Measurements from ENCODE around the gene RAP1GAP2.

RAP1GAP2 gene

GRCh38 chr17:2798188-2798587 lies 1.9 kb downstream of the RAP1GAP2 start:
- no peak for DNase-seq (ENCODE audit: low spot score)
- TF ChIP-seq CTCF (IDR thresholded peaks at IDR 0.05): no peak
- no peak overlapping the region for H3K4me3 ChIP-seq
- no peak overlapping the region for H3K27ac ChIP-seq

GRCh38 chr17:2798678-2799077 lies 2.4 kb downstream of the RAP1GAP2 start:
- TF ChIP-seq CTCF (IDR thresholded peaks at IDR 0.05): no peak
- Histone ChIP-seq H3K4me3 (no peak overlapping the region), H3K27ac (no peak overlapping the region)
- DNase-seq (ENCODE audit: low spot score): no peak

GRCh38 chr17:2799653-2800052 lies 3.4 kb downstream of the RAP1GAP2 start:
- no peak for DNase-seq (ENCODE audit: low spot score)
- H3K27ac ChIP-seq: no peak overlapping the region
- TF ChIP-seq CTCF (IDR thresholded peaks at IDR 0.05): no peak
- no peak overlapping the region for H3K4me3 ChIP-seq

- DNase-seq (ENCODE audit: low spot score): no peak
- TF ChIP-seq CTCF (IDR thresholded peaks at IDR 0.05): no peak
- Histone ChIP-seq H3K27ac (no peak overlapping the region), H3K4me3 (no peak overlapping the region)
Observed at GRCh38 chr17:2800367-2800766, 4.1 kb downstream of the RAP1GAP2 start.

GRCh38 chr17:2801841-2802240 lies 5.6 kb downstream of the RAP1GAP2 start:
- no peak for TF ChIP-seq CTCF (IDR thresholded peaks at IDR 0.05)
- DNase-seq (ENCODE audit: low spot score): no peak
- Histone ChIP-seq H3K4me3 (no peak overlapping the region), H3K27ac (no peak overlapping the region)

GRCh38 chr17:2802574-2802973 lies 6.3 kb downstream of the RAP1GAP2 start:
- DNase-seq (ENCODE audit: low spot score): no peak
- TF ChIP-seq CTCF (IDR thresholded peaks at IDR 0.05): no peak
- no peak overlapping the region for H3K4me3 ChIP-seq
- H3K27ac ChIP-seq: no peak overlapping the region

- no peak for TF ChIP-seq CTCF (IDR thresholded peaks at IDR 0.05)
- no peak for DNase-seq (ENCODE audit: low spot score)
- Histone ChIP-seq H3K27ac (no peak overlapping the region), H3K4me3 (no peak overlapping the region)
Observed at GRCh38 chr17:2803386-2803785, 7.1 kb downstream of the RAP1GAP2 start.

All from coronary artery (tissue), 2 donors.